Dedifferentiated amniotic fluid mesenchymal stem cell (primary cell): ENCODE data around the gene CXorf51B.
"Not testable (repeated sequence)": the region's sequence is repeated elsewhere in the genome, so short reads cannot be mapped to it uniquely, and the experiment has no call there.

Experiments used
- DNase-seq: peaks from one replicate; pipeline ENCODE4 v3.0.0-alpha.2; 2016; ENCODE audit errors: extremely low spot score

The CXorf51B gene

DNA sequence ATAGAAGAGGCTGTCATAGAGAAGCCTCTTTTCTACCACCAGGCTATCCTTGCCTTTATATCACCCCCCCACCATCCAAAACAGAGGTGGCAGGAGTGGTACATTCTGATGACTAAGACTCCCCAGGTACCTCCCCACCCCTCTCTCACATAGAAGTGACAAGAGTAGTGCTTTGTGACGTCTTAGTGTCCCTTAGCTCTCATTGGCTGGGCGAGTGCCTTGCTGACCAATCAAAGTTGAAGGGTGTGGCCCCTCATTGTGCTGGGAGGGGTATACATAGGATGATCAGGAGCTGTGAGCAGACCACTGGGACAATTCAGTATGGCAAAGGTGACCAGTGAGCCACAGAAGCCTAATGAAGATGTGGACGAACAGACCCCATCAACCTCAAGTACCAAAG is at the start of gene CXorf51B:
Gene CXorf51B (plus strand): TSS at position 301 of the 400 bp plus-strand sequence. CDS start 21 bp downstream, at position 322.
- DNase-seq, result not testable (repeated sequence)

DNA sequence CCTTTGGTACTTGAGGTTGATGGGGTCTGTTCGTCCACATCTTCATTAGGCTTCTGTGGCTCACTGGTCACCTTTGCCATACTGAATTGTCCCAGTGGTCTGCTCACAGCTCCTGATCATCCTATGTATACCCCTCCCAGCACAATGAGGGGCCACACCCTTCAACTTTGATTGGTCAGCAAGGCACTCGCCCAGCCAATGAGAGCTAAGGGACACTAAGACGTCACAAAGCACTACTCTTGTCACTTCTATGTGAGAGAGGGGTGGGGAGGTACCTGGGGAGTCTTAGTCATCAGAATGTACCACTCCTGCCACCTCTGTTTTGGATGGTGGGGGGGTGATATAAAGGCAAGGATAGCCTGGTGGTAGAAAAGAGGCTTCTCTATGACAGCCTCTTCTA is 5.1 kb downstream of the CXorf51B start, which contains the start of gene CXorf51A:
Gene CXorf51A (minus strand): TSS at position 101 of the 400 bp plus-strand sequence. CDS start 21 bp downstream, at position 80.
- not testable (repeated sequence) for DNase-seq

DNA sequence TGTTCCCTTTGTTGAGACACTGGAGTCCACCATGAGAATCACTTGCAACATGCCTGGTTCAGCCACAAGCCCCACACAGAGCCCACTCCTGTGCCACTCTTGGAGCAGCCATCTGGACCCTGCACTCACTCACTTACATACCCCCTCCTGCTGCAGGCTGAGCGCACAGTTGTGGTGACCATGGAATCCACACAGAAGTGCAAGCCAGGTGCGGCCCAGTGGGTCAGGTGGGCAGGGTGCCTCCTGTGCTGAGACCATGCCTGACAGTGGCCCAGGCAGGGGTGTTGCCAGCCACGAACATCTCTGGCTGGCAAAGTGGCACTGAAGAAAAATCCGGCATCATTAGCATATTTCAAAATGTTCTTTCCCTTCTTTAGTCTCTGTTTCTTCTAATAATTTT is 22.4 kb downstream of the CXorf51B start:
- DNase-seq, result no peak

DNA sequence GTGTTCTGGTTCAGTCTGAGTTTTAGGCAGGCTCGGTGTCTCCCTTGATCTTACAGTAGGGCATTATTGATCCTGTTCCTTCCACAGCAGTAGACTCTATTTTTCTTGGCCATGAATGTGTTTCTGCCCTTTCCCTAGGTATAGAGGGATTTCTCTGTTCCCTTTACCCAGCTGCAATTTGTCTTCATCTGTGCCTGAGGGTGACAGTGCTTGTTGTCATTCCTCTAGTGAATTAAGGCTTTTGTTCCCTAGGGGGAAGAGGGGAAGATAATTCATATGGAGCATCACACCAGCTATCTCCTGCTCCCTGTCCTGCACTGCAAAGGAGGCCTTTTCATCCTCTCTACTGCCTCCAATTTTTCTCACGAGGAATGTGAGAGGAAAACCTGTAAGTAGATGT is 44.7 kb downstream of the CXorf51B start:
- DNase-seq, result no peak
